Gastrocnemius medialis (tissue), 4 donors: ENCODE data around the gene DIP2C. TPM values are rescaled to one million over a fixed set of nuclear protein-coding genes. Genes with fewer than 3 reads are reported as not detected.
"Not testable (repeated sequence)": the region's sequence is repeated elsewhere in the genome, so short reads cannot be mapped to it uniquely, and the experiment has no call there.

Experiments used
- ATAC-seq, 2 donors: fragments of 150-250 bp; one replicate each; pipeline ENCODE4 v1.9.1; 2016
- DNase-seq, 2 donors: peaks; one replicate each; pipeline ENCODE4 v3.0.0-alpha.2; 2019
- H3K27ac ChIP-seq, 4 donors: fragments of 200-600 bp; sonication (generic); 1 replicate in 1 of 4; 2 replicates in 3 of 4; pipeline ENCODE4 v1.5.1; 2016 to 2018; ENCODE audit warnings: mild to moderate bottlenecking in 2 of 4, moderate library complexity in 1 of 4
- H3K27me3 ChIP-seq, 3 donors: fragments of 200-600 bp; sonication (generic) in 2 of 3; 1 replicate in 1 of 3; 2 replicates in 2 of 3; pipeline versions ENCODE4 v1.5.1 to v1.6.0; 2016 to 2019; ENCODE audit warnings: mild to moderate bottlenecking in 1 of 3, moderate library complexity in 1 of 3
- H3K36me3 ChIP-seq, 2 donors: fragments of 200-600 bp; sonication (generic) in 1 of 2; one replicate each; pipeline ENCODE4 v1.5.1; 2017 to 2018
- H3K4me1 ChIP-seq, 2 donors: fragments of 200-600 bp; sonication (generic) in 1 of 2; one replicate each; pipeline ENCODE4 v1.5.1; 2016 to 2017; ENCODE audit warnings: mild to moderate bottlenecking in 2 of 2
- H3K4me3 ChIP-seq, 4 donors: fragments of 200-600 bp; sonication (generic) in 3 of 4; 1 replicate in 1 of 4; 2 replicates in 3 of 4; pipeline ENCODE4 v1.5.1; 2016 to 2019; ENCODE audit warnings: mild to moderate bottlenecking in 2 of 4
- H3K9me3 ChIP-seq, 3 donors: fragments of 200-600 bp; sonication (generic) in 2 of 3; 1 replicate in 1 of 3; 2 replicates in 2 of 3; pipeline ENCODE4 v1.5.1; 2016 to 2019
- CTCF ChIP-seq, 5 experiments: fragments of 450-650 bp in 3 of 5; fragments of 200-600 bp in 2 of 5; sonication (generic) in 2 of 5; IDR thresholded peaks in 4 of 5; conservative IDR thresholded peaks in 1 of 5; 1 replicate in 4 of 5; 2 replicates in 1 of 5; pipeline ENCODE4 v1.5.1; 2016 to 2019; ENCODE audit warnings: antibody characterized with exemption in 5 of 5, mild to moderate bottlenecking in 3 of 5, moderate library complexity in 3 of 5
- POLR2A ChIP-seq, 2 donors: fragments of 450-650 bp; IDR thresholded peaks; one replicate each; pipeline ENCODE4 v1.6.1; 2017; ENCODE audit warnings: antibody characterized with exemption in 2 of 2, mild to moderate bottlenecking in 2 of 2, moderate library complexity in 2 of 2
- in situ Hi-C, 4 donors: fragments of 200-750 bp; cut with MboI; loops; one replicate each; pipeline versions ENCODE4 v1.15.0 to v1.8.0; 2017; ENCODE audit warnings: low sequenced_read_pairs in 4 of 4
- intact Hi-C: fragments of 100-400 bp; cut with DNase I; formaldehyde crosslinking; loops from one replicate; pipeline ENCODE4 v1.15.1; 2023; ENCODE audit warnings: low total_unique reads
- total RNA-seq, 4 donors: library from RNA; depleted of rRNA; stranded (reverse); fragments of >200 nt; gene quantifications; one replicate each; pipeline versions ENCODE4 v1.1.0 to v1.2.3, GENCODE V29; 2016

Gene DIP2C
- total RNA-seq, 4 donors from 2014 or later, result 19.1 to 60.0 (median 30.2) TPM

GRCh38 chr10:516764-517163 is 172.7 kb downstream of the DIP2C start:
- in situ Hi-C loops, result loop anchor here (25.0 kb wide), 2 partner anchors 171 to 271 kb away; partner anchors contain the start of gene DIP2C (in 3 of the 4)
- no peak overlapping the region for H3K4me3 ChIP-seq
- TF ChIP-seq CTCF (IDR thresholded peaks at IDR 0.05 in 4 of 5, conservative IDR thresholded peaks at IDR 0.05 in 1 of 5), result no peak
- TF ChIP-seq POLR2A (IDR thresholded peaks at IDR 0.05), result no peak
- H3K36me3 ChIP-seq, result no peaks in the 10 kb centered on the region
- no peak overlapping the region for H3K27ac ChIP-seq
- DNase-seq, result no peak
- H3K27me3 ChIP-seq, result no peaks in the 10 kb centered on the region
- ATAC-seq, result no peak
- H3K4me1 ChIP-seq, result peaks cover 25 to 30% of the 10 kb centered on the region in 2 donors
- intact Hi-C loops, result no loop called here
- no peaks in the 10 kb centered on the region for H3K9me3 ChIP-seq

GRCh38 chr10:515674-516073 is 173.8 kb downstream of the DIP2C start:
- H3K27ac ChIP-seq, result no peak overlapping the region
- H3K4me3 ChIP-seq, result no peak overlapping the region
- H3K36me3 ChIP-seq, result no peaks in the 10 kb centered on the region
- no peak for ATAC-seq
- in situ Hi-C loops, result loop anchor here (25.0 kb wide), 2 partner anchors 172 to 272 kb away; partner anchors contain the start of gene DIP2C (in 3 of the 4)
- H3K27me3 ChIP-seq, result no peaks in the 10 kb centered on the region
- no peak for TF ChIP-seq CTCF (IDR thresholded peaks at IDR 0.05 in 4 of 5, conservative IDR thresholded peaks at IDR 0.05 in 1 of 5)
- TF ChIP-seq POLR2A (IDR thresholded peaks at IDR 0.05), result no peak
- intact Hi-C loops, result no loop called here
- H3K9me3 ChIP-seq, result no peaks in the 10 kb centered on the region
- no peak for DNase-seq
- H3K4me1 ChIP-seq, result peaks cover 27 to 36% of the 10 kb centered on the region in 2 donors

GRCh38 chr10:514137-514671 is 175.3 kb downstream of the DIP2C start:
- Histone ChIP-seq H3K36me3 (no peaks in the 10 kb centered on the region), H3K9me3 (no peaks in the 10 kb centered on the region), H3K4me1 (peaks cover 27 to 37% of the 10 kb centered on the region in 2 donors), H3K4me3 (no peak overlapping the region), H3K27me3 (no peaks in the 10 kb centered on the region), H3K27ac (no peak overlapping the region)
- in situ Hi-C loops (loop anchor here (25.0 kb wide), 2 partner anchors 173 to 273 kb away; partner anchors contain the start of gene DIP2C (in 3 of the 4)), intact Hi-C loops (loop anchor here (5.0 kb wide), 2 partner anchors 408 to 533 kb away; partner anchors contain the start of gene IDI1)
- no peak for ATAC-seq
- peak in 1 of 2 donors; percentile 44 for DNase-seq
- TF ChIP-seq CTCF (IDR thresholded peaks at IDR 0.05 in 4 of 5, conservative IDR thresholded peaks at IDR 0.05 in 1 of 5), result no peak
- no peak for TF ChIP-seq POLR2A (IDR thresholded peaks at IDR 0.05)

- intact Hi-C loops, result loop anchor here (5.0 kb wide), 2 partner anchors 409 to 534 kb away; partner anchors contain the start of gene IDI1
- H3K4me1 ChIP-seq, result peaks cover 27 to 36% of the 10 kb centered on the region in 2 donors
- H3K27me3 ChIP-seq, result no peaks in the 10 kb centered on the region
- no peak overlapping the region for H3K4me3 ChIP-seq
- no peaks in the 10 kb centered on the region for H3K9me3 ChIP-seq
- DNase-seq, result no peak
- H3K36me3 ChIP-seq, result no peaks in the 10 kb centered on the region
- in situ Hi-C loops, result loop anchor here (25.0 kb wide), 2 partner anchors 174 to 274 kb away; partner anchors contain the start of gene DIP2C (in 3 of the 4)
- H3K27ac ChIP-seq, result no peak overlapping the region
- no peak for ATAC-seq
- TF ChIP-seq CTCF (IDR thresholded peaks at IDR 0.05 in 4 of 5, conservative IDR thresholded peaks at IDR 0.05 in 1 of 5), result no peak
- no peak for TF ChIP-seq POLR2A (IDR thresholded peaks at IDR 0.05)
Observed at GRCh38 chr10:513393-513792, 176.1 kb downstream of the DIP2C start.

- not testable (repeated sequence) for H3K27ac ChIP-seq, DNase-seq, H3K27me3 ChIP-seq, H3K4me3 ChIP-seq, H3K9me3 ChIP-seq, ATAC-seq, H3K36me3 ChIP-seq
- peaks cover 26 to 29% of the 10 kb centered on the region in 2 donors for H3K4me1 ChIP-seq
- intact Hi-C loops, result loop anchor here (5.0 kb wide), 2 partner anchors 410 to 535 kb away; partner anchors contain the start of gene IDI1
- in situ Hi-C loops, result loop anchor here (25.0 kb wide), 2 partner anchors 175 to 275 kb away; partner anchors contain the start of gene DIP2C (in 3 of the 4)
Observed at GRCh38 chr10:512661-513060, 176.8 kb downstream of the DIP2C start.
